H1 (cell line): ENCODE results near the gene NKAIN1. TPM values are rescaled to one million over a fixed set of nuclear protein-coding genes. Genes with fewer than 3 reads are reported as not detected.

Experiments
- ATF3 ChIP-seq: IDR thresholded peaks from 2 replicates; pipeline ENCODE4 v1.6.1; 2011; ENCODE audit warnings: low read depth, mild to moderate bottlenecking, low read length; ENCODE audit not compliant: insufficient read depth
- CEBPB ChIP-seq: IDR thresholded peaks from 2 replicates; pipeline ENCODE4 v1.6.1; 2012; ENCODE audit warnings: low read depth, low read length
- CHD1 ChIP-seq: IDR thresholded peaks from 2 replicates; pipeline ENCODE4 v1.6.1; 2012; ENCODE audit warnings: low read depth, low read length, improper control_type of control experiment
- KDM4A ChIP-seq: IDR thresholded peaks from one replicate; pipeline ENCODE4 v1.7.1; 2012; ENCODE audit warnings: low read depth, mild to moderate bottlenecking, moderate library complexity, low read length, inconsistent platforms; ENCODE audit not compliant: severe bottlenecking
- NANOG ChIP-seq: IDR thresholded peaks from 2 replicates; pipeline ENCODE4 v1.6.1; 2011; ENCODE audit warnings: low read length, low read depth, mild to moderate bottlenecking, inconsistent platforms; ENCODE audit not compliant: insufficient read depth, poor library complexity, severe bottlenecking
- PHF8 ChIP-seq: fragments of 200-600 bp; sonication (generic); conservative IDR thresholded peaks from 2 replicates; pipeline ENCODE4 v1.7.1; 2012; ENCODE audit warnings: low read depth, mild to moderate bottlenecking, inconsistent platforms, low read length, moderate library complexity
- POLR2A ChIP-seq, 2 experiments: IDR thresholded peaks; 1 replicate in 1 of 2; 2 replicates in 1 of 2; pipeline ENCODE4 v1.6.1; 2011; ENCODE audit warnings: low read depth in 2 of 2, low read length in 2 of 2, mild to moderate bottlenecking in 2 of 2; ENCODE audit errors: control extremely low read depth in 1 of 2
- POLR2AphosphoS5 ChIP-seq: IDR thresholded peaks from 2 replicates; pipeline ENCODE4 v1.6.1; 2011; ENCODE audit warnings: low read depth, low read length
- RBBP5 ChIP-seq: IDR thresholded peaks from 2 replicates; pipeline ENCODE4 v1.7.1; 2012; ENCODE audit warnings: low read depth, mild to moderate bottlenecking, inconsistent platforms, low read length, moderate library complexity, borderline replicate concordance
- RNF2 ChIP-seq: fragments of 200-900, 300-1000 bp; sonication (generic); IDR thresholded peaks from 2 replicates; pipeline ENCODE4 v1.7.1; 2016; ENCODE audit warnings: borderline replicate concordance, low read depth, mild to moderate bottlenecking, antibody characterized with exemption, low read length; ENCODE audit not compliant: poor library complexity, severe bottlenecking; ENCODE audit errors: missing control alignments
- SAP30 ChIP-seq: fragments of 300-600 bp; sonication (generic); IDR thresholded peaks from 2 replicates; pipeline ENCODE4 v1.7.1; 2012; ENCODE audit warnings: low read length, moderate library complexity, mild to moderate bottlenecking, inconsistent platforms; ENCODE audit not compliant: insufficient read depth, insufficient replicate concordance
- SIX5 ChIP-seq: IDR thresholded peaks from 2 replicates; pipeline ENCODE4 v1.6.1; 2011; ENCODE audit warnings: mild to moderate bottlenecking, low read depth, low read length
- SP1 ChIP-seq: IDR thresholded peaks from 2 replicates; pipeline ENCODE4 v1.6.1; 2011; ENCODE audit warnings: low read depth, low read length
- SP2 ChIP-seq: IDR thresholded peaks from 2 replicates; pipeline ENCODE4 v1.6.1; 2012; ENCODE audit warnings: mild to moderate bottlenecking, low read length, inconsistent platforms
- TAF1 ChIP-seq: IDR thresholded peaks from 2 replicates; pipeline ENCODE4 v1.6.1; 2011; ENCODE audit warnings: mild to moderate bottlenecking, low read depth, low read length
- TAF7 ChIP-seq: optimal IDR thresholded peaks from 2 replicates; pipeline ENCODE3; 2011; ENCODE audit warnings: low read depth, mild to moderate bottlenecking, inconsistent platforms, low read length, moderate library complexity, borderline replicate concordance
- USF2 ChIP-seq: IDR thresholded peaks from 2 replicates; pipeline ENCODE4 v1.6.1; 2011; ENCODE audit warnings: low read length, improper control_type of control experiment
- polyA plus RNA-seq, 7 experiments: library from polyadenylated mRNA; depleted of rRNA in 3 of 7; stranded (reverse) in 5 of 7; unstranded in 2 of 7; fragments of >200 nt in 5 of 7; fragments of 200-250 nt in 2 of 7; gene quantifications; 1 replicate in 5 of 7; 2 replicates in 1 of 7; 4 replicates in 1 of 7; pipeline versions ENCODE4 v1.2.1 to v1.2.3, GENCODE V29; 2011 to 2013; ENCODE audit warnings: missing spikeins in 2 of 7, mixed read lengths in 2 of 7
- total RNA-seq: library from RNA; stranded (reverse); fragmentation: NEBNext Ultra II Directional; extraction: Animal tissue kit (Norgen Biotek cat#: 25700); gene quantifications from 2 replicates; pipeline ENCODE4 v1.2.1, GENCODE V29; 2021
- TF ChIP-seq, protein P1 (sequence below): IDR thresholded peaks from 2 replicates; pipeline ENCODE4 v1.6.1; 2012; ENCODE audit warnings: inconsistent platforms

Gene NKAIN1
- total and polyA plus RNA-seq, 2 of the 8 experiments (the other 6 are each of a cell fraction or from before 2014, with no cell fraction given) = 59.3 to 66.9 TPM

DNA sequence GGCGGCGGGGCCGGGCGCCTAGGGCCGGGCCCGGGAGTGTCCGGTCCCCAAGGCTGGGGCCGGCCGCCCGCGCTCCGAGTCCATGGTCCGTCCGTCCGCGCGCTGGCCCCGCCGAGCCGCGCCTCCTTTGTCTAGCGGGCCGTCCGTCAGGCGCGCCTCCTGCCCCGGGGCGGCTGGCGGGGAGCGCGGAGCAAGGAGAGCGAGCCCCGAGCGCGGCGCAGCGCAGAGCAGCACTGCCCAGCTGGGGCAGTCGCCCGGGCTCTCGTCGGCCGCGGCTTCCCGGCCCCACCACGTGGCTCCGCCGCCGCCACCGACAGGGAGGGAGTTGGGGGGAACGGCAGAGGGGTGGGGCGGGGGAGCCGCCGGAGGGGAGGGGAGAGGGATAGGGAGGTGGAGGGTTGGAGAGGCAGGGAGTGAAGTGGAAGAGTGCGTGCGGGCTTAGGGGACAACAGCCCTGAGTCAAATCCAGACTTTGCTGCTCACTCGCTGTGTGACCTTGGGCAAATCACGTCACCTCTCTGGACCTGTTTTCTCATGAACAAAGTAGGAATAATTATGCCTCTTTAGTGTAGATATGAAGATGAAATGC, at the start of gene NKAIN1 (continued):
- TF ChIP-seq TAF1 (peak; percentile 80), CEBPB (no peak), CHD1 (no peak), SP1 (no peak), RNF2 (no peak), ATF3 (no peak), SP2 (no peak), SAP30 (no peak), USF2 (peak; percentile 24), POLR2A (IDR thresholded peaks at IDR 0.05; ENCODE audit: control extremely low read depth in 1 of 2, low read depth in 2 of 2, low read length in 2 of 2) (peak in 1 of 2 experiments; percentile 63; a peak in 1 of 3 replicates), POLR2AphosphoS5 (peak; percentile 54; the same call in 1 of the 2 replicates), NANOG (no peak), KDM4A (no peak), PHF8 (peak; percentile 64; the same call in 1 of the 2 replicates), SIX5 (no peak), TAF7 (peak; percentile 33), RBBP5 (peak; percentile 67; the same call in 1 of the 2 replicates)
- TF ChIP-seq, protein P1, sequence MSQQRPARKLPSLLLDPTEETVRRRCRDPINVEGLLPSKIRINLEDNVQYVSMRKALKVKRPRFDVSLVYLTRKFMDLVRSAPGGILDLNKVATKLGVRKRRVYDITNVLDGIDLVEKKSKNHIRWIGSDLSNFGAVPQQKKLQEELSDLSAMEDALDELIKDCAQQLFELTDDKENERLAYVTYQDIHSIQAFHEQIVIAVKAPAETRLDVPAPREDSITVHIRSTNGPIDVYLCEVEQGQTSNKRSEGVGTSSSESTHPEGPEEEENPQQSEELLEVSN = peak; percentile 52; the same call in 1 of the 2 replicates
- TF ChIP-seq, all 59 proteins: peak for 15
